Measurements from ENCODE around the gene KIRREL3. TPM values are rescaled to one million over a fixed set of nuclear protein-coding genes. Genes with fewer than 3 reads are reported as not detected.

The KIRREL3 gene
- total RNA-seq, 3 donors from 2014 or later = 0.32 to 0.33 TPM; not detected in 1

GRCh38 chr11:126512741-126513715 lies 487.5 kb downstream of the KIRREL3 start:
- Histone ChIP-seq H3K4me1 (no peaks in the 10 kb centered on the region), H3K4me3 (no peak overlapping the region), H3K27ac (no peak overlapping the region), H3K27me3 (no peaks in the 10 kb centered on the region), H3K36me3 (no peaks in the 10 kb centered on the region), H3K9me3 (no peaks in the 10 kb centered on the region)
- intact Hi-C loops (cut with DNase I; ENCODE audit: low total_unique reads) = loop anchor here (2.0 kb wide), 1 partner anchor 78 kb away; no protein-coding TSS in a partner anchor
- DNase-seq (ENCODE audit: low spot score in 2 of 2) = no peak
- TF ChIP-seq POLR2AphosphoS5 (IDR thresholded peaks at IDR 0.05) (no peak), POLR2A (IDR thresholded peaks at IDR 0.05) (no peak), CTCF (IDR thresholded peaks at IDR 0.05) (no peak)

- intact Hi-C loops (cut with DNase I; ENCODE audit: low total_unique reads) = loop anchor here (2.0 kb wide), 1 partner anchor 77 kb away; no protein-coding TSS in a partner anchor
- peaks cover 0 to 2% of the 10 kb centered on the region in 2 donors for H3K9me3 ChIP-seq
- no peak for DNase-seq (ENCODE audit: low spot score in 2 of 2)
- no peaks in the 10 kb centered on the region for H3K27me3 ChIP-seq
- no peaks in the 10 kb centered on the region for H3K36me3 ChIP-seq
- TF ChIP-seq POLR2AphosphoS5 (IDR thresholded peaks at IDR 0.05) = no peak
- TF ChIP-seq CTCF (IDR thresholded peaks at IDR 0.05) = no peak
- no peak for TF ChIP-seq POLR2A (IDR thresholded peaks at IDR 0.05)
- H3K4me3 ChIP-seq = no peak overlapping the region
- no peak overlapping the region for H3K27ac ChIP-seq
- no peaks in the 10 kb centered on the region for H3K4me1 ChIP-seq
Observed at GRCh38 chr11:126512251-126512650, 488.3 kb downstream of the KIRREL3 start.

- Histone ChIP-seq H3K27ac (no peak overlapping the region), H3K4me1 (no peaks in the 10 kb centered on the region), H3K9me3 (peaks cover 0 to 8% of the 10 kb centered on the region in 2 donors), H3K4me3 (no peak overlapping the region), H3K36me3 (no peaks in the 10 kb centered on the region), H3K27me3 (no peaks in the 10 kb centered on the region)
- DNase-seq (ENCODE audit: low spot score in 2 of 2) = no peak
- TF ChIP-seq POLR2A (IDR thresholded peaks at IDR 0.05) (no peak), CTCF (IDR thresholded peaks at IDR 0.05) (no peak), POLR2AphosphoS5 (IDR thresholded peaks at IDR 0.05) (no peak)
- intact Hi-C loops (cut with DNase I; ENCODE audit: low total_unique reads) = loop anchor here (2.0 kb wide), 1 partner anchor 77 kb away; no protein-coding TSS in a partner anchor
Observed at GRCh38 chr11:126511475-126512115, 489.0 kb downstream of the KIRREL3 start.

- Histone ChIP-seq H3K9me3 (peaks cover 0 to 13% of the 10 kb centered on the region in 2 donors), H3K27ac (no peak overlapping the region), H3K4me3 (no peak overlapping the region), H3K4me1 (no peaks in the 10 kb centered on the region), H3K27me3 (no peaks in the 10 kb centered on the region), H3K36me3 (no peaks in the 10 kb centered on the region)
- no peak for TF ChIP-seq POLR2A (IDR thresholded peaks at IDR 0.05)
- TF ChIP-seq POLR2AphosphoS5 (IDR thresholded peaks at IDR 0.05) = no peak
- TF ChIP-seq CTCF (IDR thresholded peaks at IDR 0.05) = no peak
- no peak for DNase-seq (ENCODE audit: low spot score in 2 of 2)
- intact Hi-C loops (cut with DNase I; ENCODE audit: low total_unique reads) = no loop called here
Observed at GRCh38 chr11:126510621-126511370, 489.8 kb downstream of the KIRREL3 start.
